ENCODE results near the gene CDK16.
"Not testable (repeated sequence)": the region's sequence is repeated elsewhere in the genome, so short reads cannot be mapped to it uniquely, and the experiment has no call there.

CDK16 gene

GRCh38 chrX:47250017-47250347 lies 31.5 kb downstream of the CDK16 start:
- DNase-seq (ENCODE audit: low spot score), result no peak

GRCh38 chrX:47257620-47258019 lies 39.1 kb downstream of the CDK16 start:
- DNase-seq (ENCODE audit: low spot score), result not testable (repeated sequence)

GRCh38 chrX:47264483-47265173 lies 46.1 kb downstream of the CDK16 start:
- peak; percentile 62 for DNase-seq (ENCODE audit: low spot score)

GRCh38 chrX:47266643-47267042 lies 48.2 kb downstream of the CDK16 start:
- no peak for DNase-seq (ENCODE audit: low spot score)

GRCh38 chrX:47272013-47272408 lies 53.5 kb downstream of the CDK16 start:
- no peak for DNase-seq (ENCODE audit: low spot score)

- DNase-seq (ENCODE audit: low spot score), result no peak
Observed at GRCh38 chrX:47273011-47273730, 54.7 kb downstream of the CDK16 start.

- DNase-seq (ENCODE audit: low spot score), result peak; percentile 30
Observed at GRCh38 chrX:47278691-47279090, 60.2 kb downstream of the CDK16 start.

Measured in kidney tubule cell (primary cell).